GM23338 (cell line): ENCODE data around the gene SPSB4.

Experiments used
- CREB1 ChIP-seq: fragments of 250-450 bp; sonication (Bioruptor Pico); IDR thresholded peaks from 2 replicates; pipeline ENCODE4 v1.5.0; 2020; ENCODE audit warnings: low read depth, mild to moderate bottlenecking, moderate library complexity
- CTCF ChIP-seq, 2 experiments: fragments of 200-600 bp in 1 of 2; sonication (generic) in 1 of 2; conservative IDR thresholded peaks; 2 replicates each; pipeline versions ENCODE4 v1.5.1 to v1.6.1; 2016 to 2017; ENCODE audit warnings: antibody characterized with exemption in 2 of 2, low read depth in 2 of 2, mild to moderate bottlenecking in 2 of 2, moderate library complexity in 1 of 2
- EZH2 ChIP-seq: fragments of 200-600 bp; sonication (generic); IDR thresholded peaks from one replicate; pipeline ENCODE4 v1.8.0; 2017; ENCODE audit warnings: antibody characterized with exemption, mild to moderate bottlenecking, low read depth; ENCODE audit not compliant: unreplicated experiment
- EZH2phosphoT487 ChIP-seq: fragments of 200-600 bp; sonication (generic); IDR thresholded peaks from one replicate; pipeline ENCODE4 v1.8.1; 2018; ENCODE audit warnings: antibody characterized with exemption; ENCODE audit not compliant: unreplicated experiment
- POLR2AphosphoS5 ChIP-seq: IDR thresholded peaks from 2 replicates; pipeline ENCODE4 v1.6.1; 2016; ENCODE audit warnings: antibody characterized with exemption, low read depth
- REST ChIP-seq: IDR thresholded peaks from one replicate; pipeline ENCODE4 v1.6.1; 2018; ENCODE audit warnings: antibody characterized with exemption; ENCODE audit not compliant: unreplicated experiment
- STAT1 ChIP-seq: IDR thresholded peaks from one replicate; pipeline ENCODE4 v1.6.1; 2016; ENCODE audit warnings: antibody characterized with exemption; ENCODE audit not compliant: unreplicated experiment
- ZNF331 ChIP-seq: fragments of 250-450 bp; sonication (Bioruptor Pico); IDR thresholded peaks from 2 replicates; pipeline ENCODE4 v1.5.0; 2020; ENCODE audit warnings: low read depth, mild to moderate bottlenecking, moderate library complexity
- ZNF462 ChIP-seq: fragments of 250-450 bp; sonication (Bioruptor Pico); IDR thresholded peaks from 2 replicates; pipeline ENCODE4 v1.5.0; 2020; ENCODE audit warnings: mild to moderate bottlenecking, moderate library complexity

GRCh38 chr3:141184430-141184829 lies 133.3 kb downstream of the SPSB4 start:
- TF ChIP-seq CTCF (conservative IDR thresholded peaks at IDR 0.05; ENCODE audit: low read depth in 2 of 2) (no peak), POLR2AphosphoS5 (no peak), ZNF331 (CRISPR knock-in tag) (no peak), STAT1 (no peak), EZH2phosphoT487 (no peak), CREB1 (CRISPR knock-in tag) (no peak), EZH2 (no peak), REST (no peak), ZNF462 (no peak)
